GM21367 (cell line): ENCODE data around the gene PTPRO.

ENCODE experiments used
- ATAC-seq: cut with Tn5 transposase; IDR thresholded peaks from one replicate; pipeline ENCODE4 v1.9.1; 2021; ENCODE audit not compliant: unreplicated experiment

PTPRO gene

GRCh38 chr12:15522574-15523187 lies 200.4 kb downstream of the PTPRO start:
- no peak for ATAC-seq

GRCh38 chr12:15525441-15525840 lies 203.1 kb downstream of the PTPRO start:
- ATAC-seq = no peak

- ATAC-seq = peak; percentile 100
Observed at GRCh38 chr12:15526033-15526432, 203.7 kb downstream of the PTPRO start.

GRCh38 chr12:15527201-15528080 lies 205.1 kb downstream of the PTPRO start:
- no peak for ATAC-seq

- ATAC-seq = no peak
Observed at GRCh38 chr12:15528666-15529065, 206.4 kb downstream of the PTPRO start.

GRCh38 chr12:15530361-15530760 lies 208.1 kb downstream of the PTPRO start:
- no peak for ATAC-seq

GRCh38 chr12:15532364-15532977 lies 210.2 kb downstream of the PTPRO start:
- peak; percentile 81 for ATAC-seq

- ATAC-seq = peak; percentile 85
Observed at GRCh38 chr12:15534322-15534721, 212.0 kb downstream of the PTPRO start.

- no peak for ATAC-seq
Observed at GRCh38 chr12:15534874-15535273, 212.6 kb downstream of the PTPRO start.

- ATAC-seq = no peak
Observed at GRCh38 chr12:15535352-15535781, 213.1 kb downstream of the PTPRO start.

GRCh38 chr12:15536446-15536845 lies 214.1 kb downstream of the PTPRO start:
- ATAC-seq = no peak

- ATAC-seq = no peak
Observed at GRCh38 chr12:15538881-15539280, 216.6 kb downstream of the PTPRO start.

GRCh38 chr12:15540005-15540404 lies 217.7 kb downstream of the PTPRO start:
- no peak for ATAC-seq

- ATAC-seq = no peak
Observed at GRCh38 chr12:15540469-15540872, 218.2 kb downstream of the PTPRO start.

- no peak for ATAC-seq
Observed at GRCh38 chr12:15541996-15542631, 219.8 kb downstream of the PTPRO start.

- ATAC-seq = no peak
Observed at GRCh38 chr12:15543347-15543746, 221.0 kb downstream of the PTPRO start.

GRCh38 chr12:15544589-15544988 lies 222.3 kb downstream of the PTPRO start:
- no peak for ATAC-seq

GRCh38 chr12:15545334-15545733 lies 223.0 kb downstream of the PTPRO start:
- ATAC-seq = no peak

- peak; percentile 86 for ATAC-seq
Observed at GRCh38 chr12:15546102-15546701, 223.9 kb downstream of the PTPRO start.

GRCh38 chr12:15547063-15547462 lies 224.8 kb downstream of the PTPRO start:
- ATAC-seq = no peak

- ATAC-seq = no peak
Observed at GRCh38 chr12:15547691-15548090, 225.4 kb downstream of the PTPRO start.
